Measurements from ENCODE around the gene DSCAM.

Gene DSCAM

DNA sequence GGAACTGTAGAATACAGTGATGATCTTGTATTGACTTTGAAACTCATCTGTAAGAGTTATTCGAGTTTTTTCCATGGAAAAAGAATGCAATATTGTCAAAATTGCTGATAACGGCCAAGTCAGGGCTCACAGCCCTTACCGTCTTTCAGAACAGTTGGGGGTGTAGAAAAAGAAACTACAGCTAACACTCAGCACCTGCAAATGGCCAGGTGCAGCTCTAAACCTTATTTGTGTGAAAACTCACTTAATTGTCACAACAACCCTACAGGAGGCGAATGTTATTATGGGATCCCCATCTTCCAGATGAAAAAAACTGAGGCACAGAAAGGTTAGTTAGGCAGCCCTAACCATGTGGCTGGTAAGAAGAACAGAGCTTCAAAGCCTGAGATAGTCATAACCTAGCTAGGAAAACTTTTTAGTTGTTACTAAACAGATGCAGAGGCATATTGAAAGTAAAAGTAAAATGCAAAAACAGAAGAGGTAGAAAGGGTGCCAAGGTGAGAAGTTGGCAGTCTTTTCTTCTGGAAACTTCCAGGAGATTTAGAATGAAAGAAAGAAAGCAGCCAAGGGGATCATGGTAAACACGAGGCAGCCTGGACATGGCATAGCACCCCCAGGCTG lies 76.4 kb downstream of the DSCAM start:
- Mint-ChIP-seq H3K36me3 (no peaks in the 10 kb centered on the region), H3K9me3 (no peaks in the 10 kb centered on the region), H3K27me3 (no peaks in the 10 kb centered on the region), H3K4me1 (no peaks in the 10 kb centered on the region), H3K4me3 (no peak overlapping the region), H3K27ac (no peak overlapping the region)
- ATAC-seq (replicated peaks) (no peak), DNase-seq (no peak)

DNA sequence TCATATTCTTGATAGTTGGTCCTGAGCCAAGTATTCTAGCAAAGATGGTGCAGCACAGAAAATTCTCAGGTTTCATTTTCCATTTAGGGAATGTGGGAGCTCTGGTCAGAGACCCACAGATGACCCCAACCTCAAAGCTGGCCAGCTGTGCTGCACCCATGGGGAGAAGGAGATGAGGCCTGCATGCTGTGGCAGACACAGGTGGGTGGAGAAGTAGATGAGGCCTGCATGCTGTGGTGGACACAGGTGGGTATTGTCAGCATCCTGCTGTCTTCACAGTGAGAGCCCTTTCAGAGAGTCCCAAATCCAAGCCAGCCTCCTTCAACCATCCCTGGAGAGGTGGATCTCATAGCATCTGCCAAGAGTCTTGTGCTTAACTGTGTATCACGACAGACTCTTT lies 77.7 kb downstream of the DSCAM start:
- Mint-ChIP-seq H3K9me3 (peaks cover 0 to 2% of the 10 kb centered on the region in 2 donors), H3K4me1 (no peaks in the 10 kb centered on the region)

DNA sequence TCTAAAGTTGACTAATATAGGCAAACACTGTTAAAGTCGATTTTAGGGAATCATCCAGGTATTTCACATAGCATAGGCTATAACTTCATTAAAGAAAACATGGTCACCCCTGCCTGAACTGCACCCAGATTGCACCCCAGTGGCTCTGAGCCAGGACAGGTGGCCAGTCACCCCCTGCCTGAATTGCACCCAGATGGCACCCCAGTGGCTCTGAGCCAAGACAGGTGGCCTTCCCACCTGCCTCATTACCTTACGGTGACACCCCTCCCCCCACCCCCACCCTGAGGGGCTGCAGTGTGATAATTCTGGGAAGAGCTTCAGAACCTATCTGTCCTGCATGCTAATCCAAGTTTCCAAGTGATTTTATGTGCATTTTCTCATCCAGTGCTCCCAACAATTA lies 78.9 kb downstream of the DSCAM start:
- no peak overlapping the region for H3K27ac Mint-ChIP-seq
- no peaks in the 10 kb centered on the region for H3K36me3 Mint-ChIP-seq
- peaks cover 0 to 2% of the 10 kb centered on the region in 2 donors for H3K9me3 Mint-ChIP-seq
- no peaks in the 10 kb centered on the region for H3K27me3 Mint-ChIP-seq
- no peak for DNase-seq
- H3K4me3 Mint-ChIP-seq, result no peak overlapping the region
- H3K4me1 Mint-ChIP-seq, result no peaks in the 10 kb centered on the region
- ATAC-seq (replicated peaks), result no peak

More for the DNA sequence above, 77.7 kb downstream of the DSCAM start:
- Mint-ChIP-seq H3K36me3 (no peaks in the 10 kb centered on the region), H3K27ac (no peak overlapping the region), H3K4me3 (no peak overlapping the region), H3K27me3 (no peaks in the 10 kb centered on the region)
- DNase-seq, result no peak
- no peak for ATAC-seq (replicated peaks)

DNA sequence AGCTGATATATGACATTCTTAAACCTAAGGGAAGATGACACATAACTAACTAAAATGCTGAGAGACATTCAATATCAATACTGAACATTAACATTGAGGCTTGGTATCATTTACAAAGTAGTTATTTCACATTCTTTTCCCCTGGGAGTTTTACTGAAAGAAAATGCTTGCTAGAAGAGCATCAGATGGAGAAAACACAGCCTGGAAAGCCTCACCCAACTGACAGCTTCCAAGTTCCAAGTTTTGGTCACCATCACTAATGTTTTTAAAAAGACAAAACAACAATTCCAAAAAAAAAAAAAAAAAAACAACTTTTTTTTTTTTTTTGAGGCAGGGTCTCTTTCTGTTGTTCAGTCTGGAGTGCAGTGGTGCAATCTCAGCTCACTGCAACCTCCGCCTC lies 80.6 kb downstream of the DSCAM start:
- DNase-seq, result no peak
- no peaks in the 10 kb centered on the region for H3K27me3 Mint-ChIP-seq
- peaks cover 2 to 6% of the 10 kb centered on the region in 2 donors for H3K9me3 Mint-ChIP-seq
- no peaks in the 10 kb centered on the region for H3K36me3 Mint-ChIP-seq
- no peak overlapping the region for H3K4me3 Mint-ChIP-seq
- H3K4me1 Mint-ChIP-seq, result no peaks in the 10 kb centered on the region
- H3K27ac Mint-ChIP-seq, result no peak overlapping the region
- no peak for ATAC-seq (replicated peaks)

DNA sequence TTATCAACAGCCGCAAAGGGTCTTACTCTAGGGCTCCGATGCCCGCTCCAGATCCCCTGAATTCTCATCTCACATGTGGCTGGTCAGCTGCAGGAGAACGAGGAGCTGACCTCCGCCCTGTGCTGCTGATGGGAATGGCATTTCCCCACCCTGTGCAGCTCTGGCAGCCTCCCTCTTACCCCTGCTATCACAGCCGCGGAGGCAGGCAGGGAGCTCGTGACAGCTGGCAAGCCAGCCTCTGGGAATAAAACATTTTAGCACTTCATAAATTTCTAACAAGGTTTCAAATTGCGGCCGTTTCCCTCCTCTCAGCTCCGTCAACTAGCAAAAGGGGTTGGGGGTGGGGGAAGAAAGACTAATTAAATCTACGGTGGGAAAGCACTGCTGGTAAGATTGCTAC lies 81.1 kb downstream of the DSCAM start:
- no peak overlapping the region for H3K4me3 Mint-ChIP-seq
- ATAC-seq (replicated peaks) (no peak), DNase-seq (no peak)
- H3K4me1 Mint-ChIP-seq, result no peaks in the 10 kb centered on the region
- peaks cover 2 to 6% of the 10 kb centered on the region in 2 donors for H3K9me3 Mint-ChIP-seq
- no peaks in the 10 kb centered on the region for H3K36me3 Mint-ChIP-seq
- H3K27ac Mint-ChIP-seq, result no peak overlapping the region
- no peaks in the 10 kb centered on the region for H3K27me3 Mint-ChIP-seq

DNA sequence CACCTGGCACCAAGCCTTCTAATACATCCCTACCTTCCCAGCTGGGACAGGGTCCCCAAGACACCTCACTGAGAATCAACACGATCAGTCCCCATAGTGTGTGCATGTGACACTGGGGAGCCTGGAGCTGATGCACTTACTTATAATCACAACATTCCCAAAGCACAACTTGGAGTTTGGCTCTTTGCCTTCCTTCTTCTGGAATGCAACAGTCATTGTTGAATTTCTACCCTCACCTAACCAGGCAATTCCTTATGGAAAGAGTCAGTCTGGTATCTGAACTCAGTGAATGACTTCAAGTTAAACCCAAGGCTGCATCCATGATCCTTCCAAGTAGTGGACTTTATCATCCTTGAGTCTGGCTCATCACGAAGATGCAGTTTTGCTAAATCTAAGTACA lies 86.1 kb downstream of the DSCAM start:
- H3K27me3 Mint-ChIP-seq, result no peaks in the 10 kb centered on the region
- H3K27ac Mint-ChIP-seq, result no peak overlapping the region
- peaks cover 3 to 6% of the 10 kb centered on the region in 2 donors for H3K9me3 Mint-ChIP-seq
- H3K4me3 Mint-ChIP-seq, result no peak overlapping the region
- no peaks in the 10 kb centered on the region for H3K36me3 Mint-ChIP-seq
- H3K4me1 Mint-ChIP-seq, result no peaks in the 10 kb centered on the region
- no peak for DNase-seq
- no peak for ATAC-seq (replicated peaks)

DNA sequence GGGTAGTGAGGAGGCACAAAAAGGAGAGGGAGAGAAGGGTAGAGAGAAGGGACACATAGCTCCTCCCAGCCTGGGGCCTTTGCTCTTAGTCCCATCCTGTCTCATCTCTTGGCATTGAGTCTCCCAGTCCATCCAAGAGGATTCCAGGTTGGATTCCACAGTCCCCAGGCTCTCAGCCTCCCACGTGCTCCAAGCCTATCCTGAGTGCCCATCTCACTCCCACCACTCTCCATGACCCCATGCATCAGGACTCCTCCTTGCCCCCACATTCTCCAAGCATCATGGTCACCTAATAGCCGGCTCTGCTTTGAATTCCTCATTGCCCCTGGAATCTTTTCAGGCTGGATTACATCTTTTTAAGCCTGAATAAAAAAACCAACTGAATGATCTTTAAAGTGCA lies 87.9 kb downstream of the DSCAM start:
- DNase-seq (no peak), ATAC-seq (replicated peaks) (no peak)
- H3K4me1 Mint-ChIP-seq, result no peaks in the 10 kb centered on the region
- no peaks in the 10 kb centered on the region for H3K36me3 Mint-ChIP-seq
- H3K27ac Mint-ChIP-seq, result no peak overlapping the region
- no peak overlapping the region for H3K4me3 Mint-ChIP-seq
- H3K27me3 Mint-ChIP-seq, result no peaks in the 10 kb centered on the region
- peaks cover 1 to 6% of the 10 kb centered on the region in 2 donors for H3K9me3 Mint-ChIP-seq

DNA sequence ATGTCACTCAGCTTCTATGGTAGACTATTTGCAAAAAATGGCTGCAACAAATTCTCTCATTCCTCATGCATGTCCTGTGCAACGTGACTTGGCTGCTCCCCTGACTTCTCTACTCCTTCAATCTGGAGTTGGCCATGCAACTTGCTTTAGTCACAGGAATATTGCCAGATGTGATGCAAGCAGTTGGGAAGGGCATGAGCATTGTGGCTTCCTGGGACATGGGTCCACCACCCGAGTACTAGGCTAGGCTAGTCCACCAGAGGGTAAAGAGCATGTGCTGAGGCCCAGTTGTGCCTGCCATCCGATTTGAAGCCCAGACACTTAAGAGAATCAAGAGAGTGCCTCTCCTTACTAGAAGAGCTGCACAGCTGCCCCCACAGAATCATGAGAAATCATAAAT lies 89.6 kb downstream of the DSCAM start:
- DNase-seq (no peak), ATAC-seq (replicated peaks) (no peak)
- Mint-ChIP-seq H3K4me3 (no peak overlapping the region), H3K9me3 (peaks cover 1 to 6% of the 10 kb centered on the region in 2 donors), H3K27ac (no peak overlapping the region), H3K4me1 (no peaks in the 10 kb centered on the region), H3K27me3 (no peaks in the 10 kb centered on the region), H3K36me3 (no peaks in the 10 kb centered on the region)

DNA sequence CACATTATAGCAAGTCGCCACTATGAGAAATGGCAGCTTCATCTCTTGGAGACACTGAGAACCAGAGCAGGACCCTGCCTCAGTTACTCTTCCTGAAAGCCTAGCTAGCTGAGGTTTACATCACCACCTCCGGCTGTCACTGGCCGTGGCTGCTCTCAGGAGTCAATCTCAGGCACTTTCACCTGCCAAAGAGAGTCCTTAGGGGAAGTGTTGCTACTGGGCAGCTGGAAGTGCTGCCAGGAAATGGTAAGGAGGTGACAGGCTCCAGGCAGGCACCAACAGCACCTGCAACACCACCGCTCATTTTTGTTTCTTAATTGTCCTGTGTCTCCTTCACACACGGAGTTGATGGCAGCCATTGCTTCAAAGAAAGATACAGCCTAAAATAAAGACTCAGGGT lies 92.5 kb downstream of the DSCAM start:
- ATAC-seq (replicated peaks), result no peak
- DNase-seq, result no peak
- Mint-ChIP-seq H3K27me3 (no peaks in the 10 kb centered on the region), H3K9me3 (peaks cover 0 to 1% of the 10 kb centered on the region in 2 donors), H3K4me3 (no peak overlapping the region), H3K36me3 (no peaks in the 10 kb centered on the region), H3K4me1 (no peaks in the 10 kb centered on the region), H3K27ac (no peak overlapping the region)

DNA sequence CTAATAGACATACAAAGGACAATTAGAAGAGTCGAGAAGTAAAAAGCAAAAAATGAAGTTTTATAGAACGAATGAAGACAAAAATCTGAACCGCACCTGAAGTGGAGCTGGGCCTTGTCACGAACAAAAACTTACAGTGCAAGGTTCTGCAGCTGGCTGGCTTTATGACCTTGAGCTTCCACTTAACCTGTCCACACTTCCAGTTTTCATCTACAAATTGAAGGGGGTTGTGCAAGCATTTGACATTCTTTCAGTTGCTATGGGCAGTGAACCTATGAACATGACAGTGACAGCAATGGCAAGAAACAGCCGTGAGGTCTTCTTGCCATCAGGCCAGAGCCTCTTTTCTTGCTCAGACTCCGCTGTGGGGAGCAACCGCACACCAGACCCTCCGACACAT lies 93.2 kb downstream of the DSCAM start:
- Mint-ChIP-seq H3K36me3 (no peaks in the 10 kb centered on the region), H3K9me3 (peaks cover 0 to 1% of the 10 kb centered on the region in 2 donors), H3K27ac (no peak overlapping the region), H3K4me1 (no peaks in the 10 kb centered on the region), H3K27me3 (no peaks in the 10 kb centered on the region), H3K4me3 (no peak overlapping the region)
- DNase-seq (no peak), ATAC-seq (replicated peaks) (no peak)

DNA sequence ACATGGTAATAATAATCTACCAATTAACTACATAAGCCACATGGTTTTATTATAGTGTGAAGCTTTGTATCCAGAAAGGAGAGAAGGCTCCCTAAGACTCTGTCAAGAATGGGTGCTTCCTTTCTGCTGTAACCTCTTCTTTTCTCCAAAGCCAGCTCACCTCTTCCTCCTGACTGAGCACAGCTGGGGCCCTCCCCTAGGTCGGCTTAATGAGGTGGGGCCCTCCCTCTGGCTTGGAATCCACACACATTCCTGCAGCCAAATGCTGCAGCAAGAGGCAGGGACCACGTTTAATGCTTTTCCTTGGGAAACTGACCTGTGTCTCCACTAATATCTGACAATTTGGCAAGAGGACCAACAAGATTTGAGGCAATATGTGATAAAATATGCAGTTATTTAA lies 94.8 kb downstream of the DSCAM start:
- Mint-ChIP-seq H3K4me1 (no peaks in the 10 kb centered on the region), H3K36me3 (no peaks in the 10 kb centered on the region), H3K27ac (no peak overlapping the region), H3K27me3 (no peaks in the 10 kb centered on the region), H3K4me3 (no peak overlapping the region), H3K9me3 (peaks cover 0 to 1% of the 10 kb centered on the region in 2 donors)
- ATAC-seq (replicated peaks), result no peak
- DNase-seq, result no peak

DNA sequence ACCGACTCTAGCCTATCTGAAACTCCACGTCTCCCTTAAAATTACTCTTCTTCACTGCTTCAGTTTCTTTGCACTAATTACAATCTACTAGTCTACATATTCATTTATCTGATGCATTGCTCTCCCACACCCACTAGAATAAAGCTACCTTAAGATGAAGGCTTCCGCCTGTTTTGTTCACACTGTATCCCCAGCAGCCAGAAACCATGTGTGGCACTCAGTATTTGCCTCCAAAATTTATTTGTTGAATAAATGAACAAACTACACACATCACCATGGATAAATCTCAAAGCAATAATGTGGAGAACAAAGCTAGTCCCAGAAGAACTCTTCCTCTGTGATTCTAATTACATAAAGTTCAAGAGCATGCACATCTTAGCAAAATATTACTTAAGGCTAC lies 95.7 kb downstream of the DSCAM start:
- no peak overlapping the region for H3K27ac Mint-ChIP-seq
- no peaks in the 10 kb centered on the region for H3K27me3 Mint-ChIP-seq
- DNase-seq, result no peak
- no peaks in the 10 kb centered on the region for H3K36me3 Mint-ChIP-seq
- H3K4me1 Mint-ChIP-seq, result no peaks in the 10 kb centered on the region
- H3K9me3 Mint-ChIP-seq, result no peaks in the 10 kb centered on the region
- ATAC-seq (replicated peaks), result no peak
- H3K4me3 Mint-ChIP-seq, result no peak overlapping the region

DNA sequence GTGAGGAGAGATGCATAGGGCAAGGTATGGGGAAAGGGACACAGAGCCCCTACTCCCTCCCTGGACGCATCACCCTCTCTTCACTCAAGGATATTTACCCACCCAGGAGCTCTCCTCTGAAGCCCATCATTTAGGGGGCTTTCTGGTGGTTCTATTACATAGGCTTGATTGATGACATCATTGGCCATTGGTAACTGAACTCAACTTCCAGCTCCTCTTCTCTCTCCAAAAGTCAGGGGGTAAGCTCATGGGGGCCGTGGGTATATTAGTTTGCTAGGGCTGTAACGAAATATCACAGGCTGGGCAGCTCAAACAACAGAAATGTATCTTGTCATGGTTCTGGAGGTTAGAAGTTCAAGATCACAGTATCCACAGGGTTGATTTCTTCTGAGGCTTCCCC lies 110.8 kb downstream of the DSCAM start:
- Mint-ChIP-seq H3K27ac (no peak overlapping the region), H3K36me3 (no peaks in the 10 kb centered on the region), H3K9me3 (no peaks in the 10 kb centered on the region), H3K4me1 (no peaks in the 10 kb centered on the region), H3K4me3 (no peak overlapping the region), H3K27me3 (peaks cover 4 to 5% of the 10 kb centered on the region in 2 donors)
- DNase-seq, result no peak
- no peak for ATAC-seq (replicated peaks)

DNA sequence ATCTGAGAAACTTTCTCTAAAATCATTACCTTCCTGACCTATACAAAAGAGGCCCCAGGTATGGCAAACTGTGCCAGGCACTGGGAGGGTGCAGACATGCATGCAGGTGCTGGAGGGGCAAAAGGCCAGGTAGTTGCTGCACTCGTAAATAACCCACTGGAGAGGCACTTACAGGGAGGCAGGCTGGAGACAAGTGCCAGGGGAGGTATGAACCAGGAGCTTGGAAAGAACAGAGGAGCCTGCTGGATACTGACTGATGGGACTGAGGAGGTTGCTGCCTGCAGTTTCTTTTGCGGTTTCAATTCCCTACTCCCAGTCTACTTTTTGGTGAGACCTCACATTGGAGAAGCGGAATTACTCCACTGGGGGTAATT lies 113.9 kb downstream of the DSCAM start:
- no peak for DNase-seq
- Mint-ChIP-seq H3K36me3 (no peaks in the 10 kb centered on the region), H3K27me3 (no peaks in the 10 kb centered on the region), H3K9me3 (no peaks in the 10 kb centered on the region), H3K4me1 (no peaks in the 10 kb centered on the region), H3K27ac (no peak overlapping the region), H3K4me3 (no peak overlapping the region)
- no peak for ATAC-seq (replicated peaks)

DNA sequence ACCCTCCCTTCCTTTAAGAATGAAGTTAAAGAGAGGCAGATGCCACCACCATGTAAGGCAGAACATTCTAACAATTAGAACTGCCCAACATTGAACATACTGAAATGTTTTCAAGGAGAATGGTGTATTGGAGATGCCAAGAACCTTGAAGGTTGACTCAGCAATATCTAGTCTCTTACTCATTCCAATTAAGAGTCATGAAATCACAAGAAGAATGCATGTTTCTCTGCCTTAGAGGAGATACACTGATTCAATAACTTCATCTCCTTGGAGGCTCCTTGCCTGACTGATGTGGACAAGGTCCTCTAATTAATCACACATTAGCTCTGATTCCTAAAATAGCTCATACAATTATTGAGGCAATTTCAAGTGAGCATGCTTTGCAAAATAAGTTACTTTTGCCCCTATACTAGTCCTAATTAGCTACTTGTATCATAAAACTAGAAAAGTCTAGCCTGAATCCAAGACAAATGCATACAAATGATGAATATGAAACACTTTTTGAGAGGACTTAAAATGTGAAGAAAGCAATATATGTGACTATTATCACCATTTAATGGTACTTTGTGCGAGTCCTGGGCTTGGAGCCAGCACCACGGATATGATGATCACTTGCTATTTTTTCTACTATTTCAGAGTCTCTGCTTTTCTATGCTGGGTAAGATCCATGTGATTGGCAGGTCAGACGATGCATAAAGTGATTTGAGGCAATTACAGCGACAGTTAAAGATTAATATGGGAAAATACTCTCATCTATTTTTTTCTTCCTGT lies 114.5 kb downstream of the DSCAM start:
- DNase-seq (no peak), ATAC-seq (replicated peaks) (no peak)
- Mint-ChIP-seq H3K27me3 (no peaks in the 10 kb centered on the region), H3K27ac (no peak overlapping the region), H3K36me3 (no peaks in the 10 kb centered on the region), H3K4me1 (no peaks in the 10 kb centered on the region), H3K4me3 (no peak overlapping the region), H3K9me3 (no peaks in the 10 kb centered on the region)

Measured in stimulated activated naive B cell treated with anti-CD40 and anti-IgM and Interleukin-4, amounts not matched to agents 10 μg/mL and 1 μg/mL and 100 μg/mL, for 72 hours (primary cell).